ENCODE data around the gene CITED1. TPM values are rescaled to one million over a fixed set of nuclear protein-coding genes. Genes with fewer than 3 reads are reported as not detected.

The CITED1 gene
- polyA plus RNA-seq, 1 donor = 13.1 TPM

DNA sequence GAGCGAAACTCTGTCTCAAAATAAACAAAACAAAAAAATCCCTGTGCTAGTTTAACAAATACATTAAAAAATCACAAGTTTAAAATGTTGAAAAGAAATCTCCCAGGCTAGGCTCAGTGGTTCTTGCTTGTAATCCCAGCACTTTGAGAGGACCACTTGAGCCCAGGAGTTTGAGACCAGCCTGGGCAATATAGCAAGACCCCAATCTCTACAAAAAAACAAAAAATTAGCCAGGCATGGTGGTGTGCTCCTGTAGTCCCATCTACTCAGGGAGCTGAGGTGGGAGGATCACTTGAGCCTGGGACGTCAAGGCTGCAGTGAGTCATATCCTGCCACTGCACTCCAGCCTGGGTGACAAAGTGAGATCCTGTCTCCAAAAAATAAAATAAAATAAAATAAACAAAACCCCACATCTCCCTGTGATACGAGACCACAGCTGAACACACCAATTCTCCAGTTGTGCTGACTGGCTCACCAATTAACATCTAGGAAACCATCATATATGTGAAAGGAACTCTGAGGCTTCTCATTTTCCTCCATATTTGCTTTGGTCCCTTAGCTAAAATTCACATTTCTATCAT is 36.0 kb downstream of the CITED1 start:
- no peak for DNase-seq

DNA sequence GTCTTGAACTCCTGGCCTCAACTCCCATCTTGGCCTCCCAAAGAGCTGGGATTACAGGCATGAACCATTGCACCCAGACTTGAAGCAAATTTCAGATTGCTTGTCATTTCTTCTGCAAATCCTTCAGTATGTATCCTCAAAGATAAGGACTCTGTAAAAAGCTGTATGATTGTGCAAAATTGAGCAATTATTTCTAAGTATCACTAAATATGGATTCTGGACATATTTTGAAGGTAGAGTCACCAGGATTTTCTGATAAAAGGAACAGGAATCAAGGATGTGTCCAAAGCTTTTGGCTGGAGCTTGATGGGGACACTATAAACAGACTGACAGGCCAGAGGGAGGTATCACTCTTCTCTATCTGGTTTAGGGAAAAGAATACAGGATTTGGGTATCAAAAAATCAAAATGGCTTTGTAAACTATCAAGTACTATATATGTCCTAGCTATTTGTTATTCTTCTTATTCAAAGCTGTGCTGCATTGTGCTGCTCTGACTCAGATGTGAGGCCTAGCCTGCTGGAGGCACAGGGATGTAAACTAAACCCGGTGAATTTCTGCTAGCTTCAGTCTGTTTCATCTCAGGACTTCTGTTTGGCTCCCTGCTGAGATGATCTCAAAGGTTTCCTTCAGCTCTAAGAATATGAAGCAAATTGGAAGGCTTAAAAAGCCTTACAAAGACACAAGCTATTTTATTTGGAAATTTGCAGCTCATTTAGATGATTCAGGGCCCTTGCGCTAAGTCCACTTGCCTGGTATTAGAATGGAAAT is 36.9 kb downstream of the CITED1 start:
- DNase-seq = no peak

DNA sequence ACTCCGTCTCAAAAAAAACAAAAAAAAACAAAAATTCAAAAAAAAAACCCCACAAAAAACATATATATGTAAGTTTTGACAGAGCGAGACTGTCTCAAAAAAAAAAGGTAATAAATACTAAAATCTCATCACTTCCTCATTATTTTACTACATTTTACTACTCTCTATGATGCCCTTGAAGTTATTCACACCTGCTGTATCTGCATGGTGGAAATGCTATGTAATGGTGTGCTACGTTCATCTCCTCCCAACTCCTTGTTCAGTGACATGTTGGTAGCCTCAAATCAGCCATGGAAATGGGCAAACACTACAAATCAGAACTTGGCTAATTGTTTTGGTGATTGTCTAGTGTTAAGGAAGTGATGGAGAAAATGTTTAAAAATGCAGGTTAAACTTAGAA is 40.5 kb downstream of the CITED1 start:
- DNase-seq = no peak

DNA sequence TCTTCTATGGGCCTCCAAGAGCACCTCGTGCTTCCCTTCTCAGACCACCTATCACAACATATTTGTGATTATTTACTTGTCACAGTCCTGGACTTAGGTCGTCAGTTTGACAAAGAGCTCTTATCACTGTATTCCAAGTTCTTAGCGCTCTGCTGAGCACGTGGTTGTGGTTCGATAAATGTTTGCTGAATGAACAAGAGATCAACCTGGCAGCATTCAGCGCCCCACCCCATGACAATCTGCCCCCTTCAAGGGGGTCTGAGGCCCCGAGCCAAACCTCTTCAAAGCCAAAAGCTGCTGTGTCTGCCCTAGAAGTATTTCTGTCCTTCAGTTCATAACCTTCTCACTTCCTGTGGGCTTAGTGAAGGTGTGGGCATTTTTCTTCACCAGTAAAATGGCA is 43.6 kb downstream of the CITED1 start:
- DNase-seq = no peak

DNA sequence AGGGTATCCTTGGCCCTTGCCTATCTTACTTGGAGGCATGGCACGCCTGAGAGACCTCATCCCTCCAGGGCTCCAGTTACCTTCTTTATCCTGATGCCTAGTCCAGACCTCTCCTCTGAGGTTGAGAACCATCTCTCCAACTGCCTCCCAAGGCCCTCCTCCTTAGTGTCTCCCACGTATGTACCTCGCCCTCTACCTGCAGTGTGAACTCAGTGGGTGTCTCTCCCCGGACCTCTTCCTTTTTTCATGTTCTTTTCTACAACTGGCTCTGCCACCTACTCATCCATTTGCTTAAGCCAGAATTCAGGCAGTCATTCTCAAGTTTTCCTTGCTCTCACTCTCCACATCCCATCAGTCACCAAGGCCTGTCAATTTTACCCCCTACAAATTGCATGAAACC is 45.3 kb downstream of the CITED1 start:
- no peak for DNase-seq

DNA sequence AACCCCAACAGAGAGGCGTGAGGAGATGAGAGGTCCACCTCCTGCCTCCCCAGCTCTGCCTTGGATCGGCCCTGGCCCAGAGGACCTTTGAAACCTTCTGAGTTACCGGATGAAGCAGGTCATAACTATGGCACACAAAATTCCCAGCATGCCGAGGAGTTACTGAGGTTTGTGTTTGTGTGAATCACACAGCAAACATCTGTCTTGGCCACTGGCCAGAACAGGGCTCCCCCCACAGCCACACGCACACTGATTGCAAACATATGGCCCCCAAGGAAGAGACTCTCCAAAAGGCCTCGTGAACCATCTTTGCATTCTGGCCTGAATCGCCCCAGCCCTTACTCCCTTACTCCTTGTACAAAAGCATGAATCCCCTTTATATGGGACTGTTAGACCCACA is 47.5 kb downstream of the CITED1 start:
- DNase-seq = no peak

DNA sequence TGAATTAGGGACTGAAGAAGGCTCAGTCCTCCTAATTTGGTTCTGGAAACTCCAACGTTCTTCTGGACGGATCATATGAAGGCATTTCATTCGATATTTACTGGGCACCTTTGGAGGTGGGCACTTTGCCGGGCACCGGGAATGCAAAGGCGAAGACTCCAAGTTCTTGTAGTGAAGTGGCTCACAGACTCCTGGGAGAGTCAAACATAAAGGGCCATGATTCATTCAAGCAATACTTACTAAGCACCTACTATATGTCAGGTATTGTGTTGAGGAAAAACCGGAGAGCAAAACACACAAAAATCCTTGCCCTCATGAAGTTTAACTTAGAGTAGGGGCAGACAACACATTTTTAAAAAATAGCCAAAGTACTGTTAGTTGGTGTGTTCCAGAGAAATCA is 49.9 kb downstream of the CITED1 start:
- DNase-seq = no peak

DNA sequence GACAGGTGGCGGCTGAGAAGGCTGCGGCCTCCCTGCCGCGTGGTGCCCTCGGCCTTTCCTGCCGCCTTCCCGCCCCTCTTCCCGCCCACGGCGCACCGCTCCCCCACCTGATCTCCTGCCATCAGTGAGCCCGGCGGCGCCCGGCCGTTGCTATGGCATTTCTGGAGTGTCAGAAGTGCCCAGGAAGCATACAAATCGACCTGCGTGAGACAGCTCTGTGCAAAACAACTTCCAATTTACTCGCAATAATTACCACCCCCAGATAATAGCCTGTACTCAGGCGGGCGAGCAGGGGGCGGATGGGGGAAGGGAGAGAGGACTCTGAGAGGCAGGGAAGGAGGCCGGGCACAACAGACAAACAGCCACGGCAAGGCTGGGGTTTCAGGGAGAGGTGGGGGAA is 50.3 kb downstream of the CITED1 start:
- no peak for DNase-seq

DNA sequence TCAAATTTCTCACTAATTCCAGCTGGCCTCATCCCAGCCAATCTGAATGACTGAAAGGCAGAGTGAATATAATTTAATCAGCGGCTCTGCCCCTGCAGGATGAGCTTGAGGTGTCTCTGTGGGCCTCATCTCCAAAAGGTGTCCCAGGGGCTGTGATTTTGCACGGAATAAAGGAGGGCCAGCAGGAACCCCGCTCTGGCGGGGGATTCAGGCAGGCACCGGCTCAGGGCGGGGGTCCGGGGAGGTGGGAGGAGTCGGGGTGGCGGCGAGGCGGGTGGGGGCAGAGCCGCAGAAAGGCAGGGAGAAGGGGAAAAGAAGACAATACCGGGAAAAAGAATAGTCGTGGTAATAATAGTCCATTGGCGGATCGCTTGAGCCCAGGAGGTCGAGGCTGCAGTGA is 50.9 kb downstream of the CITED1 start:
- no peak for DNase-seq

DNA sequence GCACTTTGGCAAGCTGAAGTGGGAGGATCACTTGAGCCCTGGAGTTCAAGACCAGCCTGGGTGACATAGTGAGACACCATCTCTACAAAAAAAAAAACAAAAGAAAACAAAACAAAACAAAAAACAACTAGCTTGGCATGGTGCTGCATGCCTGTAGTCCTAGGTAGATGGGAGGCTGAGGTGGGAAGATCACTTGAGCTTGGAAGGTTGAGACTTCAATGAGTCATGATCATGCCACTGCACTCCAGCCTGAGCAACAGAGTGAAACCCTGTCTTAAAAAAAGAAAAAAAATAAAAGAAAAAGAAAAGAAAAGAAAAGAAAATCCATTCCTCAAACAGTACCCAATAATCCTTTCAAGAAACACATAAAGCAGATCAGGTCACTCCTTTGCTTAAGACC is 52.0 kb downstream of the CITED1 start:
- no peak for DNase-seq

Other genes starting within 250 kb of the CITED1 start
- 10.3 TPM for gene RTL5, start 174.0 kb downstream of the CITED1 start, polyA plus RNA-seq (ENCODE audit: insufficient read length)
- gene PIN4, start 124.2 kb downstream of the CITED1 start, polyA plus RNA-seq (ENCODE audit: insufficient read length) = 26.2 TPM
- 1.6 TPM for gene ERCC6L, start 66.9 kb downstream of the CITED1 start, polyA plus RNA-seq (ENCODE audit: insufficient read length)
- 1,768 TPM for gene RPS4X, start 28.7 kb downstream of the CITED1 start, polyA plus RNA-seq (ENCODE audit: insufficient read length)